GM21515 (cell line): Measurements from ENCODE around the gene CCDC187.

ENCODE experiments used
- ATAC-seq: cut with Tn5 transposase; IDR thresholded peaks from one replicate; pipeline ENCODE4 v1.9.1; 2021; ENCODE audit not compliant: unreplicated experiment

The CCDC187 gene

GRCh38 chr9:136286359-136286986 is 17.4 kb downstream of the CCDC187 start:
- ATAC-seq: no peak

- no peak for ATAC-seq
Observed at GRCh38 chr9:136285501-136286358, 18.2 kb downstream of the CCDC187 start.

DNA sequence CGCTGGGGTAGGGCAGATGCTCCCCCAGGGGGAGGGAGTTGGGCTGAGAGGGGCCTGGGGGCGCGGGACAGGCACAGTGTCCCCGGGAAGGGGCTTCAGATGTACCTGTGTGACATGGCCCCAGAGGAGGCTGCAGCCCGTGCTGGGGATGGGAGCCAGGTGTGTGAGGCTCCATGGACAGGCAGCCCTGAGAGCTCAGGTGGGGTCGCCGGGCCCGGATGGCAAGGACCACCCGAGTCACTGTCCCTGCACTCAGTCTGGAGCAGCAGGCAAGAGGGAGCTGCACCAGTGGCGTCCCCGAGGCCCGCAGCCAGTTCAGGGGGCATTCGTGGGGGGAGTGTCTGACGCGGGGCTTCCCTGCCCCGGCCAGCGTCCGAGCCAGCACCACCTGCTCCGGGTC is 18.9 kb downstream of the CCDC187 start:
- ATAC-seq: no peak

DNA sequence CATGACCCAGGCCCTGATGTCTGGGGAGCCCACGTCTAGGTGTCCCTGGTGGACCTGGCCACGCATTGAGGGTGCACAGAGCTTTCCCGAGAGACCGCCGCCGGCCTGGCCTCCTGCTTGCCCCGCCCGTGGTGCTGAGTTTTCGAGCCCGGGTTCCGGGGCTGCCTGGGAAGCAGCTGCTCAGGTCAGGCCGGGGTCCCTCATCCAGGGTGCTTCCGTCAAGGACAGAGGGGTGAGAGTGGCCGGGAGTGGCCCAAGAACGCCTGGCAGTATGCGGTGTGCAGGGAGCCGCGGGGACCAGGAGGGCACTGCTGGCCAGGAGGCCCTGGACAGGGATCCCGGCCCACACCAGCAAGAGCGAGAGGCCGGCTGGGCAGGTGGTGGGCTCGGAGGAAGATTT is 19.6 kb downstream of the CCDC187 start:
- ATAC-seq: no peak

GRCh38 chr9:136283291-136284235 is 20.3 kb downstream of the CCDC187 start:
- no peak for ATAC-seq

DNA sequence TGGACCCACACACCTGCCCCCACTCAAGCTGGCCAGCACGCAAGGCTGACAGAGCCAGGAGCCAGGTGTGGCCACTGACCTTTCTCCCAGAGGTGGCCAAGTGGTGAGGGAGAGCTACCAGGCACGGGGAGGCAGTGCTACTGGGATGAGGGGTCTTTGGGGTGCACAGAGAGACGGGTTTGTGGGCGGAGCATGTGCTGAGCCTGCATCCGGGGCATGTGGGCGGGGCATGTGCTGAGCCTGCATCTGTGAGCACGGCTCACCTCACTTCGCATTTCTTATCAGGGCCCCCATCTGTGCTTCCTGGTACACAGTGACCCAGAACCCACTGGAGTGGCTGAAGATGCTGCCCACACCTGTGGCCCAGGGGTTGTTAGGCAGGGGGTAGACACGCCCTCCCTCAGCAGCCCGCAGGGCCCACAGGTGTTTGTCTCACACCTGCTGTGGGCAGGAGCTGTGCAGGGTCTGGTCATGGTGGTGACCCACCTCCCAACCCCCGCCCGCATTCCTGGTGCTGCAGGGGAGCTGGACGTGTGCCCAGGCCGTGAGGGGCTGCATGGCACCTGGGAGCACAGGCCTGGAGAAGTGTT is 21.5 kb downstream of the CCDC187 start:
- no peak for ATAC-seq

- ATAC-seq: no peak
Observed at GRCh38 chr9:136281421-136282271, 22.2 kb downstream of the CCDC187 start.

DNA sequence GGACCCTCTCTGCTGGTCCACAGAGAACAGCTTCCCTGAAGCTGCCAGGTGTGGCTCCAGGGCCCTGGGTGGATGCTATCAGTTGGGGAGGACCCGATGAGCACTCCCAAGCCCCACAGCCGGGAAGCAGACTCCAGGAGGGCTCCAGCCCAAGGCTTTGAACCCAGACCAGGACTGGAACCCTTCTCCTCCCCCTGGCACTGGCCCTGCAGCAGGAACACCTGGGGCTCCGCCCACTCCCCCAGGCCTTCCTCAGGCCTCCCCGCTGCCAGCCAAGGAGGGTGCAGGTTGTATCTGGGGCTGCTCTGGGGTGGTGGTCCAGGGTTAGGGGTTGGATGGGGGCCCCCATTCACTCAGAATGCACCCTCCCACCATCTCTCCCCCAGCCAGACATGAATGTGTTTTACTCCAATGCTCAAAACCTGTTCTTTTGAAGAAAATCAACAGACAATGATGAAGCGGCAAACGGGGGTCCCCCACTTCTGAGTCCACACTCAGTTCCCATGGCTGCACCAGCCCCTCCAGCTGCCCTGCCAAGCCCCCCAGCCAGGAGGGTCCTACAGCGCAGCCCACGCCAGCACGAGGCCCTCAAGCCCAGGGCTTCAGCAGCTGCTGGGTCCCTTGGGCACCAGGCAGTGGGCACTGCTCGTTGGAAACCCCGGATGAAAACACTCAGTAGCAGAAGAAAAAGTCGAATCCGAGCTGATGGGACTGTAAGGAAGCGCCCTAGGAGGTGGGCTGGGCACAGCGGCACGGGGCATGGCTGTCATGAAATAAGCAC is 23.2 kb downstream of the CCDC187 start:
- ATAC-seq: no peak

DNA sequence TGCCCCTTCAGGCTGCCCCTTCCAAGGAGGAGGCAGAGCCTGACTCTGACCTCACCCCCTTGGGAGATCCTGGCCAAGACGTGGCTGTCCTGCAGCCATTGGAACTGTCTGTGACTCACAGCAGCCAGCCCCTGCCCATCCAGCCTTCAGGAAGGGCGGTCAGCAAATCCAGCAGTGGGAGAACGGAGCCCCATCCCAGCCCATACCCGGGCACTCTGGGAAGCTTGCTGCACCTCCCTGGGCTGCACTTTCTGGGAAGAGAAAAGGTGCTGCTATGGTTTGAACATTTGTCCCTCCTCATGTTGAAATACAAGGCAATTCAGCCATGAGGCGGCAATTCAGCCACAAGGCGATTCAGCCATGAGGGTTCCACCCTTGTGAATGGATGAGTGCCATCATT is 24.4 kb downstream of the CCDC187 start:
- no peak for ATAC-seq

DNA sequence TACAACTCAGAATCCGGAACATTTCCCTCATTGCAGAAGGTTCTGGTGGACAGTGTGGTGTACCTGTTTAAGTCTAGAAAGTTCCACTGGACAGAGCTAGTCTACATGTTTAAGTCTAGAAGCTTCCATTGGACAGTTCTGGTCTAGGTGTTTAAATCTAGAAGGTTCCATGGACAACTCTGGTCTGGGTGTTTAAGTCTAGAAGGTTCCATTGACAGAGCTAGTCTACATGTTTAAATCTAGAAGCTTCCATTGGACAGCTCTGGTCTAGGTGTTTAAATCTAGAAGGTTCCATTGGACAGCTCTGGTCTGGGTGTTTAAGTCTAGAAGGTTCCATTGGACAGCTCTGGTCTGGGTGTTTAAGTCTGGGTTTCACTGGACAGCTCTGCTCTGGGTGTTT is 25.0 kb downstream of the CCDC187 start:
- ATAC-seq: no peak

DNA sequence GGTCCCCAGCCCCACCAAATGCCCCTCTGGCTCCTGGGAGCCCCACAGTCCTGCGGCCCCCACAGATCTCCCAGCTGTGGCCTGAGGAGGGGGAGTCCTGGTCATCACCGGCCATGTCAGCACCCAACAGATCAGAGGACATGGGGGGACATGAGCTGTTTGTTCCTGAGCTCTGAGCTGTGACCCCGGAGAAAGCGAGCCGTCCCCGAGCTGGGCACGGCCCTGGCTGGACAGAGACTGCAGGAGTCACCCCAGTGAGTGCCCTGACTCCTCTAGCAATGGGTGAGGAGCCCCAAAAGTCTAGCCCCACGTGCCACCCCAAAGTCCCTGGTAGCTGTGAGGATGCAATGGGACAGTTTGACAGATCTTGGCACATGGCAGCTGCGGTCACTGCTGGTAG is 25.7 kb downstream of the CCDC187 start:
- no peak for ATAC-seq

- no peak for ATAC-seq
Observed at GRCh38 chr9:136277746-136278145, 26.1 kb downstream of the CCDC187 start.

GRCh38 chr9:136276716-136277115 is 27.2 kb downstream of the CCDC187 start:
- ATAC-seq: no peak

DNA sequence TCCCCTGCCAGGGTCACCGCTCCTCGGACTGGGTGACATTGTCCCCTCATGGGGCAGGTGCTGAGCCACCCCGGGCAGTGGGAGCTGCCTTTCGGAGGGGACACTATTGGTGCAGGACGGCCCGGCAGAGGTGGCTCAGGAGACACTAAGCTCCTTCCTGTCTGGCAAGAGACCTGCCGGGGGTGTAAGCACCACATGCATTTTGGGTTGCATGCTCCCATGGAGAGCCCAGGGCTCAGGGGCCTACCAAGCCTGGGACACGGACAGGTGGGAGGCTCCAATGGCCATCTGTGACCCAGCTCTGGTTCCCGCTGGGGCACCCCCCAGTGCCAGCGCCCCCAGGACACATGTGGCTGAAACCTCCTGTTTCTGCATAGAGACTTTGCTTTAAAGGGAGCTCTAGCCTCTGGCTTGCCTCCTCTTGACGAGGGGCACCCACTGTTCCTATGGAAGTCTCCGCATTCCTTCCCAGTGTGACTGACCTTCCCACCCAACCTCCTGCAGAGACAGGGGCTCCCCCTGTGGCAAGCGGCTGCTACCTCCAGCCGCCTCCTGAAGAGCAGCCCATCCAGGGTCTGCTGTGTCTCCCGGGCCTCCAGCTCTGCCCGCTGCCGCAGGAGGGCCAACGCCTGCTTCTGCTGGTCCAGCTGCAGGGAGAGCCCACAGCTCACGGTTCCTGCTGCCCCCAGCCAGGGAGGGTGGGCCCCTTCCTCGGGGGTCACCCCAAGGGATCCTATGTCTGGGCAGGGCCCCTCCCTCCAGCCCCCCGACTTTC is 28.1 kb downstream of the CCDC187 start:
- ATAC-seq: no peak

DNA sequence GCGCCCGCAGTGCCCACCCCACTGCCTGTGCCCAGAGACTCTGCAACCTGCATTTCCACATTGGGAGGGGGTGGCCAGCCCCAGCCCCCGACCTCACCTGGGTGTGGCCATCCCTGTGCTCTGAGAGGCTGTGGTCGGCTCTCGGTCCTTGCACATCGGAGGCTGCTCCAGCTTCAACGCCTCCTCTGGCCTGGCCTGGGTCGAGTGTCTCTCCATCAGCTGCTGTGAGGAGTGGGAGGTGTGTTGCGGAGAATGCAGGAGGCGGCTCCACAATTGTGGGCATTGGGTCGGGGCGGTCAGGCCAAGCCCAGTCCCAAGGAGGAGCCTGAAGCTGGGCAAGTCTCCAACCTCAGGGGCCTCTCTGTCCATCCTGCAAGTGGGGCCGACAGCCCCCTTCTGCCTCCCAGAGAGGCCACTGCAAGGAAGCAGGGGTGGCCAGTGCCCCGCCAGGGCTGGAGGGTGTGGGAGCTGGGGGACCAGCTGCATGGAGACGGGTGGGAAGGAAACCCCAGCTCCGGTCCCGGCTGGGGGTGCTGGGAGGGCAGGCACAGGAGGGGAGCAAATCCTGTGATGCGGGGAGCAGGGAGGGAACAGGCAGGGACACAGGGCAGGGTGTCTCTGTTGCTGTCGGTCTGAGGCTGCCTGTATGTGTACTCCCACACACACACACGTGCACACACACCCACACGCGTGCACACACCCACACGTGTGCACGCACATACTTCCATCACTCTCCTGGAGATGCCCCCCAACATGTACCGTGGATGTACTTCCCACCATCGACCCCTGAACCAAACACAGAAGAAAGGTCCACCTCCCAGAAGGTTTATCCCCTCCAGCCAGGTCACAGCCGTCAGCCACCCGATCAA is 28.9 kb downstream of the CCDC187 start:
- no peak for ATAC-seq

GRCh38 chr9:136273921-136274785 is 29.7 kb downstream of the CCDC187 start:
- ATAC-seq: no peak
